ENCODE results near the gene GSPT1. TPM values are rescaled to one million over a fixed set of nuclear protein-coding genes. Genes with fewer than 3 reads are reported as not detected.

The GSPT1 gene
- polyA plus RNA-seq, 2 of the 4 experiments (the other 2 are of a cell fraction): 163 to 215 TPM

DNA sequence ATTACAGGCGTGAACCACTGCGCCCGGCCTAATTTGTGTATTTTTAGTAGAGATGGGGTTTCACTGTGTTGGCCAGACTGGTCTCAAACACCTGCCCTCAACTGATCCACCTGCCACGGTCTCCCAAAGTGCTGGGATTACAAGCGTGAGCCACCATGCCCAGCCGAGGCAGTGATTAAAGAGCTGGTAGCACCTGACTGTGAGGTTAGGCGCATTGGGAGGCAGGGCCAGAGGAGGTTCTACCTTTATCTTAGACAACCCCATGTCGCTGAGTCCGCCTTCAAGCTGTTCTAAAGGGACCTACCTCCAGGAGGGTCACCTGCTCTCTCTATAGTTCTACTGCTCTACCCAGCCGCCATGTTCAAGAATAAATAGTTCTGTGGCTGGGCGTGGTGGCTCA, 72.5 kb downstream of the GSPT1 start:
- TF ChIP-seq EHMT2 (IDR thresholded peaks at IDR 0.05; ENCODE audit: low read depth) (no peak), NPAS2 (CRISPR knock-in tag; IDR thresholded peaks at IDR 0.05; ENCODE audit: borderline replicate concordance) (no peak), POLR2AphosphoS2 (conservative IDR thresholded peaks at IDR 0.05; ENCODE audit: low read length) (no peak)
- TF ChIP-seq, protein P1, sequence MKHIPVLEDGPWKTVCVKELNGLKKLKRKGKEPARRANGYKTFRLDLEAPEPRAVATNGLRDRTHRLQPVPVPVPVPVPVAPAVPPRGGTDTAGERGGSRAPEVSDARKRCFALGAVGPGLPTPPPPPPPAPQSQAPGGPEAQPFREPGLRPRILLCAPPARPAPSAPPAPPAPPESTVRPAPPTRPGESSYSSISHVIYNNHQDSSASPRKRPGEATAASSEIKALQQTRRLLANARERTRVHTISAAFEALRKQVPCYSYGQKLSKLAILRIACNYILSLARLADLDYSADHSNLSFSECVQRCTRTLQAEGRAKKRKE (CRISPR knock-in tag; IDR thresholded peaks at IDR 0.05; ENCODE audit: low read depth): no peak
- TF ChIP-seq, protein P2, sequence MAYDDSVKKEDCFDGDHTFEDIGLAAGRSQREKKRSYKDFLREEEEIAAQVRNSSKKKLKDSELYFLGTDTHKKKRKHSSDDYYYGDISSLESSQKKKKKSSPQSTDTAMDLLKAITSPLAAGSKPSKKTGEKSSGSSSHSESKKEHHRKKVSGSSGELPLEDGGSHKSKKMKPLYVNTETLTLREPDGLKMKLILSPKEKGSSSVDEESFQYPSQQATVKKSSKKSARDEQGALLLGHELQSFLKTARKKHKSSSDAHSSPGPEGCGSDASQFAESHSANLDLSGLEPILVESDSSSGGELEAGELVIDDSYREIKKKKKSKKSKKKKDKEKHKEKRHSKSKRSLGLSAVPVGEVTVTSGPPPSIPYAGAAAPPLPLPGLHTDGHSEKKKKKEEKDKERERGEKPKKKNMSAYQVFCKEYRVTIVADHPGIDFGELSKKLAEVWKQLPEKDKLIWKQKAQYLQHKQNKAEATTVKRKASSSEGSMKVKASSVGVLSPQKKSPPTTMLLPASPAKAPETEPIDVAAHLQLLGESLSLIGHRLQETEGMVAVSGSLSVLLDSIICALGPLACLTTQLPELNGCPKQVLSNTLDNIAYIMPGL (CRISPR knock-in tag; IDR thresholded peaks at IDR 0.05; ENCODE audit: borderline replicate concordance): no peak
- 96% methylated on average over 11 of the region's 11 CpGs for WGBS (ENCODE audit: missing lambda C conversion rate)
- Histone ChIP-seq H3K4me3 (no peak overlapping the region), H3K27ac (no peak overlapping the region), H3K4me1 (no peaks in the 10 kb centered on the region; the same call in 2 of the 3 replicates), H3K9me3 (no peaks in the 10 kb centered on the region), H3K4me2 (no peak overlapping the region)
- ATAC-seq (no peak; a peak in 1 of 6 replicates), FAIRE-seq (no peak), DNase-seq (ENCODE audit: low read depth in 1 of 2, low spot score in 1 of 2) (no peak)
- ChIA-PET POLR2A (interaction anchor here (0.9 to 1.1 kb wide), 2 partner anchors 47 to 1148 kb away, joined by 3 to 5 read pairs; partner anchors contain the start of gene ZC3H7A), CTCF (interaction anchor here (1.1 kb wide), 1 partner anchor 11 kb away, joined by 3 read pairs; no protein-coding TSS in a partner anchor)

DNA sequence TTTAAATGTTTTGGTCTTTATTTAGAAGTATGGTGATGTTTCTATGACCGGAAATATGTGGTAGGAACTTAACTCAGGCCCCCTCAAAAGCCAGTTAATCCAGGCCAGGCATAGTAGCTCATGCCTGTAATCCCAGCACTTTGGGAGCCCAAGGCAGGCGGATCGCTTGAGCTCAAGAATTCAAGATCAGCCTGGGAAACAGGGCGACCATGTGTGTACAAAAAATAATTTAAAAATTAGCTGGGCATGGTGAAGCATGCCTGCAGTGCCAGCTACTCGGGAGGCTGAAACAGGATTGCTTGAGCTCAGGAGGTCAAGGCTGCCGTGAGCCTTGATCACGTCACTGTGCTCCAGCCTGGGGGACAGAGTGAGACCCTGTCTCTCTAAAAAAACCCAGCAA, 74.7 kb downstream of the GSPT1 start:
- 97% methylated on average over 7 of the region's 7 CpGs for WGBS (ENCODE audit: missing lambda C conversion rate)
- no peak overlapping the region for H3K4me2 ChIP-seq
- ATAC-seq (no peak), FAIRE-seq (no peak), DNase-seq (ENCODE audit: low read depth in 1 of 2, low spot score in 1 of 2) (no peak)
- peaks cover 6% of the 10 kb centered on the region; the same call in 1 of the 3 replicates for H3K4me1 ChIP-seq
- ChIA-PET POLR2A (interaction anchor here (0.7 kb wide), 1 partner anchor 10 kb away, joined by 3 read pairs; the partner anchor contains the start of gene RSL1D1), CTCF (interaction anchor here (1.1 to 1.3 kb wide), 3 partner anchors 9 to 227 kb away, joined by 3 to 5 read pairs (median 4); partner anchors contain the start of gene RSL1D1)
- no peak overlapping the region for H3K27ac ChIP-seq
- no peaks in the 10 kb centered on the region for H3K9me3 ChIP-seq
- H3K4me3 ChIP-seq: no peak overlapping the region
- TF ChIP-seq KDM5A (IDR thresholded peaks at IDR 0.05) (no peak), MAZ (IDR thresholded peaks at IDR 0.05; ENCODE audit: borderline replicate concordance, low read depth, low read length) (no peak), POLR2A (IDR thresholded peaks at IDR 0.05; ENCODE audit: low read length) (no peak), BHLHE40 (IDR thresholded peaks at IDR 0.05; ENCODE audit: low read depth, low read length) (no peak), FOSL2 (IDR thresholded peaks at IDR 0.05) (no peak), FOSL2 (CRISPR knock-in tag; IDR thresholded peaks at IDR 0.05) (no peak), EP300 (IDR thresholded peaks at IDR 0.05) (no peak), RAD21 (conservative IDR thresholded peaks at IDR 0.05 in 1 of 2, IDR thresholded peaks at IDR 0.05 in 1 of 2) (no peak), HOXB13 (CRISPR knock-in tag; IDR thresholded peaks at IDR 0.05; ENCODE audit: low read depth) (no peak), POLR2AphosphoS2 (conservative IDR thresholded peaks at IDR 0.05; ENCODE audit: low read length) (no peak), TFCP2L1 (CRISPR knock-in tag; IDR thresholded peaks at IDR 0.05) (no peak), ZC3H11A (IDR thresholded peaks at IDR 0.05) (no peak), TP53 (CRISPR knock-in tag; IDR thresholded peaks at IDR 0.05) (no peak)
- TF ChIP-seq, protein P3, sequence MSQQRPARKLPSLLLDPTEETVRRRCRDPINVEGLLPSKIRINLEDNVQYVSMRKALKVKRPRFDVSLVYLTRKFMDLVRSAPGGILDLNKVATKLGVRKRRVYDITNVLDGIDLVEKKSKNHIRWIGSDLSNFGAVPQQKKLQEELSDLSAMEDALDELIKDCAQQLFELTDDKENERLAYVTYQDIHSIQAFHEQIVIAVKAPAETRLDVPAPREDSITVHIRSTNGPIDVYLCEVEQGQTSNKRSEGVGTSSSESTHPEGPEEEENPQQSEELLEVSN (IDR thresholded peaks at IDR 0.05; ENCODE audit: borderline replicate concordance, low read depth): no peak

DNA sequence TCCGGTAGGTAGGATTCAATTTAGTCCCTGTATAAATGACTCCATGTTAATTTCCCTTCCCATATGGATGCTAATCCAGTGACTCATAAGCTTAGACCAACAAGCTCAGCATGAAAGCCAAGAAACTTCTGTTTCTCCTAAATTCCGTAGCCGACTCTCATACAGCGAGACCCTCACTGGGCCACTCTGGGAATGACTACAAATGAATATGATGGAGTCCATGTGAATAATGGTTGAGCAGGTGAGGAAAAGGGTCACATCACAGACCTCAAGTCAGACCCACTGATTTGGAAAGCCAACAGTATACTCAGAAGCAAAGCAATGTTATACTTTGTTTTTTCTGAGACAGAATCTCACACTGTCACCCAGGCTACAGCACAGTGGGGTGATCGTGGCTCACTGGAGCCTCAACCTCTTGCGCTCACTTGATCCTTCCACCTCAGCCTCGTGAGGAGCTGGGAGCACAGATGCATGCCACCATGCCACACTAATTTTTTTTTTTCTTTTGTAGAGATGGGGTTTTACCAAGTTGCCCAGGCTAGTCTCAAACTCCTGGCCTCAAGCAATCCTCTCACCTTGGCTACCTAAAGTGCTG, 79.0 kb downstream of the GSPT1 start:
- ATAC-seq: peak; percentile 22 to 48; a peak in 4 of 6 replicates
- peak in 1 of 2 experiments; percentile 16 for DNase-seq (ENCODE audit: low read depth in 1 of 2, low spot score in 1 of 2)
- Histone ChIP-seq H3K9me3 (no peaks in the 10 kb centered on the region), H3K4me1 (peaks cover 12% of the 10 kb centered on the region; the same call in 2 of the 3 replicates), H3K27ac (no peak overlapping the region; a peak in 1 of 6 replicates), H3K4me2 (no peak overlapping the region), H3K4me3 (no peak overlapping the region)
- ChIA-PET POLR2A (interaction anchor here (0.6 to 1.2 kb wide), 4 partner anchors 9 to 52 kb away, joined by 3 to 10 read pairs (median 5); no protein-coding TSS in a partner anchor), CTCF (no interaction called here)
- no peak for FAIRE-seq
- no peak for TF ChIP-seq EHF (CRISPR knock-in tag; IDR thresholded peaks at IDR 0.05)
- WGBS (ENCODE audit: missing lambda C conversion rate): 81% methylated on average over 7 of the region's 7 CpGs
